Panc1 (cell line): Measurements from ENCODE around the gene TMEM132C. TPM values are rescaled to one million over a fixed set of nuclear protein-coding genes. Genes with fewer than 3 reads are reported as not detected.

Experiments
- ATAC-seq: fragments of 200-7000 bp; cut with Tn5 transposase; 2 replicates; pipeline ENCODE4 v1.9.1; 2020; ENCODE audit warnings: mild to moderate bottlenecking, moderate library complexity
- BruUV-seq: library from RNA; stranded (reverse); fragments of 400-500 nt; replicated peaks from 2 replicates; lab custom pipeline; 2021; lab: Mats Ljungman, UMichigan
- CTCF ChIA-PET: fragments of 300-600 bp; sonication (Branson Sonifier 250); formaldehyde crosslinking; loops from one replicate; lab custom pipeline; 2022; ENCODE audit warnings: antibody characterized with exemption; lab: Charles Lee
- POLR2A ChIA-PET: fragments of 300-600 bp; sonication (Branson Sonifier 250); formaldehyde crosslinking; loops from one replicate; lab custom pipeline; 2022; ENCODE audit warnings: antibody characterized with exemption; lab: Charles Lee
- DNase-seq: peaks from one replicate; pipeline ENCODE4 v3.0.0-alpha.2; 2010; ENCODE audit warnings: low read depth, low spot score
- H3K27ac ChIP-seq: 2 replicates; pipeline ENCODE4 v1.5.1; 2011; ENCODE audit warnings: mild to moderate bottlenecking, low read length, inconsistent platforms
- H3K27me3 ChIP-seq: fragments of 200-500 bp; sonication (Bioruptor generic); 2 replicates; pipeline ENCODE4 v1.6.0; 2014; ENCODE audit warnings: low read length, inconsistent platforms; ENCODE audit not compliant: control insufficient read depth, insufficient read depth
- H3K36me3 ChIP-seq: fragments of 200-500 bp; sonication (Bioruptor generic); 2 replicates; pipeline ENCODE4 v1.5.1; 2014; ENCODE audit warnings: inconsistent platforms, mild to moderate bottlenecking, low read length, moderate library complexity; ENCODE audit not compliant: control insufficient read depth, insufficient read depth
- H3K4me1 ChIP-seq: 2 replicates; pipeline ENCODE4 v1.5.1; 2011; ENCODE audit warnings: inconsistent platforms, mild to moderate bottlenecking, low read length, moderate library complexity; ENCODE audit not compliant: control insufficient read depth, insufficient read depth
- H3K4me3 ChIP-seq, 2 experiments: 2 replicates each; pipeline ENCODE4 v1.5.1; 2011 to 2012; ENCODE audit warnings: low read depth in 2 of 2, low read length in 2 of 2, mild to moderate bottlenecking in 2 of 2, inconsistent platforms in 1 of 2, moderate library complexity in 1 of 2
- H3K9me3 ChIP-seq: fragments of 200-500 bp; sonication (Bioruptor generic); 2 replicates; pipeline ENCODE4 v1.5.1; 2014; ENCODE audit warnings: low read depth, mild to moderate bottlenecking, inconsistent platforms, low read length, moderate library complexity; ENCODE audit not compliant: control insufficient read depth, insufficient read depth
- POLR2AphosphoS5 ChIP-seq: IDR thresholded peaks from 2 replicates; pipeline ENCODE4 v1.6.1; 2012; ENCODE audit warnings: mild to moderate bottlenecking, low read depth, low read length, moderate library complexity
- SIN3A ChIP-seq: IDR thresholded peaks from 2 replicates; pipeline ENCODE4 v1.6.1; 2012; ENCODE audit warnings: low read depth, mild to moderate bottlenecking, low read length, moderate library complexity, borderline replicate concordance; ENCODE audit not compliant: insufficient read depth
- TCF7L2 ChIP-seq: IDR thresholded peaks from 2 replicates; pipeline ENCODE4 v1.6.1; 2011; ENCODE audit warnings: mild to moderate bottlenecking, low read depth, low read length, inconsistent platforms
- in situ Hi-C: cut with HindIII; loops from 2 replicates; pipeline ENCODE4 v1.10.0; 2016; ENCODE audit warnings: low sequenced_read_pairs, low pct_unique_long_range_greater_than_20kb
- intact Hi-C: fragments of 100-400 bp; cut with micrococcal nuclease; formaldehyde crosslinking; loops from one replicate; pipeline ENCODE4 v1.10.0; 2022; ENCODE audit not compliant: unreplicated experiment
- total RNA-seq: library from RNA; stranded (reverse); gene quantifications from one replicate; pipeline ENCODE4 v1.2.1, GENCODE V29; 2021; ENCODE audit not compliant: unreplicated experiment
- TF ChIP-seq, protein P1 (sequence below): fragments of 450-650 bp; IDR thresholded peaks from 2 replicates; pipeline ENCODE4 v1.5.1; 2017; ENCODE audit warnings: mild to moderate bottlenecking
- TF ChIP-seq, protein P2 (sequence below), 2 experiments: IDR thresholded peaks; 2 replicates each; pipeline ENCODE4 v1.6.1; 2011 to 2012; ENCODE audit warnings: low read depth in 2 of 2, control low read depth in 1 of 2, low read length in 1 of 2, mild to moderate bottlenecking in 1 of 2, moderate library complexity in 1 of 2; ENCODE audit not compliant: insufficient read depth in 1 of 2

TMEM132C gene
- total RNA-seq, 1 experiment from 2014 or later, result not detected

DNA sequence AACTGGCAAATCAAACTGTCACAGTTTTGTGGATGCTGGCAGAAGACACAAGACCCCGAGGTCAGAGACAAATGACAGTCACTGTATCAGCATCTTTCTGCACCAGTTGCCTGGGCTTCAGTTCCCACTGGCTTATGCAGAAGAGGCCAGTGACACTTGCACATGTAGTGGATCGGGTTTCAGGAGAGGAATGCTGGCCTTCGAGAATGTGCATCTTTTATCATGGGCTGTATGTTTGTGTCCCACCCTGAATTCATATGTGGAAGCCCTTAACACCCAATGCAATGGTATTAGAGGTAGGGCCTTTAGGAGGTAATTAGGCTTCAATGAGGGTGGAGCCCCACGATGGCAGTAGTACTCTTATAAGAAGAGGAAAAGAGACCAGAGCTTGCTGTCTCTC is 405.9 kb downstream of the TMEM132C start:
- POLR2A ChIA-PET, result no interaction called here
- no peak for ATAC-seq

DNA sequence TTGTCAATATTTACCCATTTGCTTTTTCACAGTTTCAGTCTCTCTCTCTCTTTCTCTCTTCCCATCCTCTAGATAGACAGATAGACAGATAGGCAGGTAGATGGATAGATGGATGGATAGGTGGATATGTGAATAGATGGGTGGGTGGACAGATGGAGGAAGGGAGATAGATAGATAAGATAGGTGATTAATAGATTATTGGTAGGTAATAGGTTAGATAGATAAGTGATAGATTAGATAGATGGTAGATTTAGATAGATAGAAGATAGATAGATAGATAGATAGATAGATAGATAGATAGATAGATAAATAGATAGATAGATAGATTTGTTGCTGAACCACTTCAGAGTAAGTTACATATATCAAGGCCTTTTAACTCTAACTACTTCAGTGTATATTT is 408.6 kb downstream of the TMEM132C start:
- no peaks in the 10 kb centered on the region for H3K4me1 ChIP-seq
- DNase-seq, result no peak
- TF ChIP-seq, protein P1, sequence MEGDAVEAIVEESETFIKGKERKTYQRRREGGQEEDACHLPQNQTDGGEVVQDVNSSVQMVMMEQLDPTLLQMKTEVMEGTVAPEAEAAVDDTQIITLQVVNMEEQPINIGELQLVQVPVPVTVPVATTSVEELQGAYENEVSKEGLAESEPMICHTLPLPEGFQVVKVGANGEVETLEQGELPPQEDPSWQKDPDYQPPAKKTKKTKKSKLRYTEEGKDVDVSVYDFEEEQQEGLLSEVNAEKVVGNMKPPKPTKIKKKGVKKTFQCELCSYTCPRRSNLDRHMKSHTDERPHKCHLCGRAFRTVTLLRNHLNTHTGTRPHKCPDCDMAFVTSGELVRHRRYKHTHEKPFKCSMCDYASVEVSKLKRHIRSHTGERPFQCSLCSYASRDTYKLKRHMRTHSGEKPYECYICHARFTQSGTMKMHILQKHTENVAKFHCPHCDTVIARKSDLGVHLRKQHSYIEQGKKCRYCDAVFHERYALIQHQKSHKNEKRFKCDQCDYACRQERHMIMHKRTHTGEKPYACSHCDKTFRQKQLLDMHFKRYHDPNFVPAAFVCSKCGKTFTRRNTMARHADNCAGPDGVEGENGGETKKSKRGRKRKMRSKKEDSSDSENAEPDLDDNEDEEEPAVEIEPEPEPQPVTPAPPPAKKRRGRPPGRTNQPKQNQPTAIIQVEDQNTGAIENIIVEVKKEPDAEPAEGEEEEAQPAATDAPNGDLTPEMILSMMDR, result no peak
- no peak for TF ChIP-seq POLR2AphosphoS5
- TF ChIP-seq, protein P2, sequence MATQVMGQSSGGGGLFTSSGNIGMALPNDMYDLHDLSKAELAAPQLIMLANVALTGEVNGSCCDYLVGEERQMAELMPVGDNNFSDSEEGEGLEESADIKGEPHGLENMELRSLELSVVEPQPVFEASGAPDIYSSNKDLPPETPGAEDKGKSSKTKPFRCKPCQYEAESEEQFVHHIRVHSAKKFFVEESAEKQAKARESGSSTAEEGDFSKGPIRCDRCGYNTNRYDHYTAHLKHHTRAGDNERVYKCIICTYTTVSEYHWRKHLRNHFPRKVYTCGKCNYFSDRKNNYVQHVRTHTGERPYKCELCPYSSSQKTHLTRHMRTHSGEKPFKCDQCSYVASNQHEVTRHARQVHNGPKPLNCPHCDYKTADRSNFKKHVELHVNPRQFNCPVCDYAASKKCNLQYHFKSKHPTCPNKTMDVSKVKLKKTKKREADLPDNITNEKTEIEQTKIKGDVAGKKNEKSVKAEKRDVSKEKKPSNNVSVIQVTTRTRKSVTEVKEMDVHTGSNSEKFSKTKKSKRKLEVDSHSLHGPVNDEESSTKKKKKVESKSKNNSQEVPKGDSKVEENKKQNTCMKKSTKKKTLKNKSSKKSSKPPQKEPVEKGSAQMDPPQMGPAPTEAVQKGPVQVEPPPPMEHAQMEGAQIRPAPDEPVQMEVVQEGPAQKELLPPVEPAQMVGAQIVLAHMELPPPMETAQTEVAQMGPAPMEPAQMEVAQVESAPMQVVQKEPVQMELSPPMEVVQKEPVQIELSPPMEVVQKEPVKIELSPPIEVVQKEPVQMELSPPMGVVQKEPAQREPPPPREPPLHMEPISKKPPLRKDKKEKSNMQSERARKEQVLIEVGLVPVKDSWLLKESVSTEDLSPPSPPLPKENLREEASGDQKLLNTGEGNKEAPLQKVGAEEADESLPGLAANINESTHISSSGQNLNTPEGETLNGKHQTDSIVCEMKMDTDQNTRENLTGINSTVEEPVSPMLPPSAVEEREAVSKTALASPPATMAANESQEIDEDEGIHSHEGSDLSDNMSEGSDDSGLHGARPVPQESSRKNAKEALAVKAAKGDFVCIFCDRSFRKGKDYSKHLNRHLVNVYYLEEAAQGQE (IDR thresholded peaks at IDR 0.05; ENCODE audit: insufficient read depth in 1 of 2, low read depth in 2 of 2, low read length in 1 of 2), result no peak
- TF ChIP-seq TCF7L2, result no peak
- no peak for TF ChIP-seq SIN3A
- H3K27ac ChIP-seq, result no peak overlapping the region
- H3K27me3 ChIP-seq, result no peaks in the 10 kb centered on the region
- in situ Hi-C loops (no loop called here), intact Hi-C loops (no loop called here)
- no peaks in the 10 kb centered on the region for H3K36me3 ChIP-seq
- ChIA-PET POLR2A (no interaction called here), CTCF (no interaction called here)
- no TSS peak for BruUV-seq
- H3K4me3 ChIP-seq, result no peak overlapping the region
- no peaks in the 10 kb centered on the region for H3K9me3 ChIP-seq
- no peak for ATAC-seq

More for the DNA sequence above, 405.9 kb downstream of the TMEM132C start:
- no peak for TF ChIP-seq SIN3A
- no peak for TF ChIP-seq POLR2AphosphoS5
- TF ChIP-seq, protein P2 (IDR thresholded peaks at IDR 0.05; ENCODE audit: insufficient read depth in 1 of 2, low read depth in 2 of 2, low read length in 1 of 2), result no peak
- TF ChIP-seq, protein P1, result no peak
- TF ChIP-seq TCF7L2, result no peak
- BruUV-seq, result no TSS peak
- Histone ChIP-seq H3K4me3 (no peak overlapping the region), H3K27me3 (no peaks in the 10 kb centered on the region), H3K9me3 (no peaks in the 10 kb centered on the region), H3K36me3 (no peaks in the 10 kb centered on the region), H3K27ac (no peak overlapping the region), H3K4me1 (no peaks in the 10 kb centered on the region)
- CTCF ChIA-PET, result no interaction called here
- in situ Hi-C loops (no loop called here), intact Hi-C loops (no loop called here)
- no peak for DNase-seq
